Keratinocyte (primary cell): ENCODE data around the gene MAGED4B.
"Not testable (repeated sequence)": the region's sequence is repeated elsewhere in the genome, so short reads cannot be mapped to it uniquely, and the experiment has no call there.

Experiments used
- EZH2 ChIP-seq: IDR thresholded peaks from one replicate; pipeline ENCODE4 v1.6.1; 2012; ENCODE audit warnings: inconsistent platforms, mild to moderate bottlenecking, low read length, moderate library complexity
- TF ChIP-seq, protein P1 (sequence below), 3 experiments: IDR thresholded peaks in 1 of 3; conservative IDR thresholded peaks in 1 of 3; optimal IDR thresholded peaks in 1 of 3; 2 replicates in 2 of 3; 3 replicates in 1 of 3; pipeline versions ENCODE3 to v1.5.1; 2011; ENCODE audit warnings: low read length in 3 of 3, mild to moderate bottlenecking in 3 of 3, moderate library complexity in 2 of 3, control low read depth in 1 of 3, inconsistent platforms in 1 of 3; ENCODE audit not compliant: insufficient read depth in 2 of 3; ENCODE audit errors: extremely low read depth in 1 of 3

DNA sequence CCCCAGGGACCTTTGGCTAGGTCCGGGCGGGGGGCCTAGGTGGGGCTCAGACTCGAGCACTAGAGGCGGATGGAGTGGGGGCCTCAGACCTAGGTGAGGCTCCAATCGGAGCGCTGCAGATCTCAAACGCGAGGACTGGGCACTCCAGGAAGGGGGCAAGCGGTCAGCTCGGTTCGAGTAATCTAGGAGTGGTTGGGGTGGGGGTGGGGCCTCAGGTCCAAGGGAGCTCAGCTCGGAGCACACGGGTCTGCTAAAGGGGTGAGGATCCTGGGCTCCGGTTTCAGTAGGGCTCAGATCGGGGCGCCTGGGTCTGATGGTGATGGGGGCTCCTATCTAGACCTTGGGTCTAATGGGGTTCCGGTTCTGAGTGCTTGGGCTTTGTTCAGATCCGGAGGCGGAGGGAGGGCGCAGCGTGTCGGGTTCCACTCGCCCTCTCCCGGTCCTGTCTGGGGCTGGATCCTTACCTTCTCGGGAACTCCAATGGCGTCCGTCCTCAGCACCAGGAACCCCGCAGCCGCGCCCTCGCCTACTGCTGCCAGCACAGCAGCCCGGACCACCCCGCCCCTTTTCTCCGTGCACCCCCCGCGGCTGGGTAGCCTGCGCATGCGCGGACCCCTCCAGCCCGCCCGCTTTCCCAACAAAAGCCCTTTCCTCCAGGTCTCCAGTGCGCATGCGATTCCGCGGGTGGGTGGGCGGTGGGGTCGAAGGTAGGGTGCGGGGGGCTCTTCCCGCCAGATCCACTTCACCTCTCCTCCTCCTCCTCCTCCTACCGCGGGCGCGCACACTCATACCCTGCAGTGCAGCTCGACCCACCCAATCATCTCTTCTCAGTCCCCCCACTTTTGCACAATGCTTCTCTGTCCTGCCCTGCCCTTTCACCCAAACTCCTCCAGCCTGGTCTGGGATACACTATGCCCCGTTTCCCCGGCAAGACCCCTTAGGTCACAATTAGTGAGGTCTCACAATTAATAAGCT, at the start of gene MAGED4B:
- TF ChIP-seq, protein P1, sequence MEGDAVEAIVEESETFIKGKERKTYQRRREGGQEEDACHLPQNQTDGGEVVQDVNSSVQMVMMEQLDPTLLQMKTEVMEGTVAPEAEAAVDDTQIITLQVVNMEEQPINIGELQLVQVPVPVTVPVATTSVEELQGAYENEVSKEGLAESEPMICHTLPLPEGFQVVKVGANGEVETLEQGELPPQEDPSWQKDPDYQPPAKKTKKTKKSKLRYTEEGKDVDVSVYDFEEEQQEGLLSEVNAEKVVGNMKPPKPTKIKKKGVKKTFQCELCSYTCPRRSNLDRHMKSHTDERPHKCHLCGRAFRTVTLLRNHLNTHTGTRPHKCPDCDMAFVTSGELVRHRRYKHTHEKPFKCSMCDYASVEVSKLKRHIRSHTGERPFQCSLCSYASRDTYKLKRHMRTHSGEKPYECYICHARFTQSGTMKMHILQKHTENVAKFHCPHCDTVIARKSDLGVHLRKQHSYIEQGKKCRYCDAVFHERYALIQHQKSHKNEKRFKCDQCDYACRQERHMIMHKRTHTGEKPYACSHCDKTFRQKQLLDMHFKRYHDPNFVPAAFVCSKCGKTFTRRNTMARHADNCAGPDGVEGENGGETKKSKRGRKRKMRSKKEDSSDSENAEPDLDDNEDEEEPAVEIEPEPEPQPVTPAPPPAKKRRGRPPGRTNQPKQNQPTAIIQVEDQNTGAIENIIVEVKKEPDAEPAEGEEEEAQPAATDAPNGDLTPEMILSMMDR (optimal IDR thresholded peaks at IDR 0.05 in 1 of 3, IDR thresholded peaks at IDR 0.05 in 1 of 3, conservative IDR thresholded peaks at IDR 0.05 in 1 of 3; ENCODE audit: extremely low read depth in 1 of 3, insufficient read depth in 2 of 3, low read length in 3 of 3): not testable (repeated sequence)
- not testable (repeated sequence) for TF ChIP-seq EZH2
